ENCODE results near the gene CHN2.

The CHN2 gene

DNA sequence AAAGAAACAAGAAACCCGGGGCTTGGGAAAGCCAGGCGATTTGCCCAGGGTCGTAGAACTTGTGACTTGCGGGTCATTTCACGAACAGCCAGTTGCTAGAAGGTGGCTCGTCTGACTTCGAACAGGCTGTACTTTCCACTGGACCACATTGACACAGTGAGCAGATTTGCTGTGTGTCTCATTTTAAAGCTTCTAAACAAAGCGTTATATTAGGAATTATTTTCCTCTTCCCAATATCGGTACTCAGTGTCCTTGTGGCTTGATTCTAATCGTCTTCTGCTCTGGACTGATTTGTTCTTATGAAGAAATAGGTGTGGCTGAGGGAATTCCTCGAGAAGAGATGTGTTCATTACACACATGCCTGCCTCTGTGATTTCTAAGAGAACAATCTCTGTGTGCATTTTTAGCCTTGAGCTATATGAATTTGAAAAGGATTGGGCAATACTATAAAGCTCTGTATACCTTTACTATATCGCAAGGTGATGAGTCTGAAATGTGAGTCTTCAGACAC, 219.1 kb downstream of the CHN2 start:
- Histone ChIP-seq H2AK5ac (ENCODE audit: low read length) (no peak overlapping the region), H3K23ac (ENCODE audit: low read length) (no peak overlapping the region), H3K4me1 (ENCODE audit: control insufficient read depth, low read depth, low read length) (no peaks in the 10 kb centered on the region), H4K5ac (ENCODE audit: low read length) (no peak overlapping the region), H3K36me3 (ENCODE audit: control insufficient read depth, insufficient read depth, low read length) (no peaks in the 10 kb centered on the region), H3K4me3 (ENCODE audit: low read length) (no peak overlapping the region), H3K27ac (ENCODE audit: low read depth, low read length) (no peak overlapping the region), H3K18ac (ENCODE audit: low read length) (no peak overlapping the region), H2BK120ac (ENCODE audit: low read depth, low read length) (no peak overlapping the region), H3K79me2 (ENCODE audit: control insufficient read depth, insufficient read depth, low read length) (no peaks in the 10 kb centered on the region), H2BK15ac (replicated peaks; ENCODE audit: low read depth) (no peak overlapping the region), H4K8ac (ENCODE audit: low read depth, low read length) (no peak overlapping the region), H3K4me2 (ENCODE audit: low read length) (no peak overlapping the region), H3K9ac (ENCODE audit: low read length) (no peak overlapping the region), H3K4ac (ENCODE audit: low read depth, low read length) (no peak overlapping the region), H3K79me1 (ENCODE audit: low read length) (no peaks in the 10 kb centered on the region), H3K27me3 (ENCODE audit: insufficient read depth, low read length, poor library complexity) (no peaks in the 10 kb centered on the region), H3K56ac (ENCODE audit: low read length) (no peak overlapping the region), H2BK5ac (ENCODE audit: low read length) (no peak overlapping the region)
- no CpG with 5 or more reads among the region's 12 CpGs for WGBS (ENCODE audit: extremely low coverage, insufficient coverage, low lambda C conversion rate)
- DNase-seq, result no peak

DNA sequence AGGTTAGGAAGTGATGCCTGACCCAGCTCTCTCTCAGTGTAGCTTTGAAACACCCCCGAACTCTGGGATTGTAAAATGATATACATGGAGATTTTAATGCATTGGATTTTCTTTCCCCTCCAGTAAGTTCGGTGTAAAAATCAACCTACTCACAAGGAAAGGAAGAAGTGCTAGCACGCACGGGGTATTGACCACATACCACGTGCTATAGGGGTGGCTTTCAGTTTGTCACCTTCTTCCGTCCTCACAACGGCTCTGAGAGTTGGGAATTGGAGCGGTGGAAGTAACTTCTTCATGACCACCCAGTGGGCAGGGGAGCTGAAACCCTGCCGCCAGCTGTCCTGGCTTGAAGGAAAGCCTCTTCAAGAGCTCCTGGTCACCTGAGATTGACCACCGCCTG, 219.6 kb downstream of the CHN2 start:
- H3K23ac ChIP-seq (ENCODE audit: low read length), result no peak overlapping the region
- H2BK15ac ChIP-seq (replicated peaks; ENCODE audit: low read depth), result no peak overlapping the region
- H3K4me3 ChIP-seq (ENCODE audit: low read length), result no peak overlapping the region
- no CpG with 5 or more reads among the region's 10 CpGs for WGBS (ENCODE audit: extremely low coverage, insufficient coverage, low lambda C conversion rate)
- H3K4ac ChIP-seq (ENCODE audit: low read depth, low read length), result no peak overlapping the region
- H3K79me1 ChIP-seq (ENCODE audit: low read length), result no peaks in the 10 kb centered on the region
- H4K5ac ChIP-seq (ENCODE audit: low read length), result no peak overlapping the region
- H3K9ac ChIP-seq (ENCODE audit: low read length), result no peak overlapping the region
- no peaks in the 10 kb centered on the region for H3K4me1 ChIP-seq (ENCODE audit: control insufficient read depth, low read depth, low read length)
- no peak overlapping the region for H3K4me2 ChIP-seq (ENCODE audit: low read length)
- H3K27me3 ChIP-seq (ENCODE audit: insufficient read depth, low read length, poor library complexity), result no peaks in the 10 kb centered on the region
- no peaks in the 10 kb centered on the region for H3K36me3 ChIP-seq (ENCODE audit: control insufficient read depth, insufficient read depth, low read length)
- no peak overlapping the region for H4K8ac ChIP-seq (ENCODE audit: low read depth, low read length)
- no peak overlapping the region for H2BK5ac ChIP-seq (ENCODE audit: low read length)
- no peaks in the 10 kb centered on the region for H3K79me2 ChIP-seq (ENCODE audit: control insufficient read depth, insufficient read depth, low read length)
- no peak for DNase-seq
- H2AK5ac ChIP-seq (ENCODE audit: low read length), result no peak overlapping the region
- no peak overlapping the region for H3K56ac ChIP-seq (ENCODE audit: low read length)
- H2BK120ac ChIP-seq (ENCODE audit: low read depth, low read length), result no peak overlapping the region
- H3K18ac ChIP-seq (ENCODE audit: low read length), result no peak overlapping the region
- H3K27ac ChIP-seq (ENCODE audit: low read depth, low read length), result no peak overlapping the region

GRCh38 chr7:29415215-29415614, 220.6 kb downstream of the CHN2 start:
- no peak overlapping the region for H3K23ac ChIP-seq (ENCODE audit: low read length)
- no CpG with 5 or more reads among the region's 5 CpGs for WGBS (ENCODE audit: extremely low coverage, insufficient coverage, low lambda C conversion rate)
- no peak for DNase-seq
- no peak overlapping the region for H2BK5ac ChIP-seq (ENCODE audit: low read length)
- H3K18ac ChIP-seq (ENCODE audit: low read length), result no peak overlapping the region
- no peaks in the 10 kb centered on the region for H3K79me1 ChIP-seq (ENCODE audit: low read length)
- no peak overlapping the region for H3K27ac ChIP-seq (ENCODE audit: low read depth, low read length)
- no peak overlapping the region for H3K9ac ChIP-seq (ENCODE audit: low read length)
- H2BK15ac ChIP-seq (replicated peaks; ENCODE audit: low read depth), result no peak overlapping the region
- no peak overlapping the region for H4K8ac ChIP-seq (ENCODE audit: low read depth, low read length)
- H3K4me1 ChIP-seq (ENCODE audit: control insufficient read depth, low read depth, low read length), result no peaks in the 10 kb centered on the region
- H3K36me3 ChIP-seq (ENCODE audit: control insufficient read depth, insufficient read depth, low read length), result no peaks in the 10 kb centered on the region
- H3K79me2 ChIP-seq (ENCODE audit: control insufficient read depth, insufficient read depth, low read length), result no peaks in the 10 kb centered on the region
- no peak overlapping the region for H3K4me2 ChIP-seq (ENCODE audit: low read length)
- H3K4ac ChIP-seq (ENCODE audit: low read depth, low read length), result no peak overlapping the region
- H3K4me3 ChIP-seq (ENCODE audit: low read length), result no peak overlapping the region
- H4K5ac ChIP-seq (ENCODE audit: low read length), result no peak overlapping the region
- no peaks in the 10 kb centered on the region for H3K27me3 ChIP-seq (ENCODE audit: insufficient read depth, low read length, poor library complexity)
- no peak overlapping the region for H2BK120ac ChIP-seq (ENCODE audit: low read depth, low read length)
- no peak overlapping the region for H3K56ac ChIP-seq (ENCODE audit: low read length)
- no peak overlapping the region for H2AK5ac ChIP-seq (ENCODE audit: low read length)

- WGBS (ENCODE audit: extremely low coverage, insufficient coverage, low lambda C conversion rate), result no CpG with 5 or more reads among the region's 10 CpGs
- no peak overlapping the region for H3K56ac ChIP-seq (ENCODE audit: low read length)
- no peak for DNase-seq
Measured at GRCh38 chr7:29416276-29416937, 221.8 kb downstream of the CHN2 start.

DNA sequence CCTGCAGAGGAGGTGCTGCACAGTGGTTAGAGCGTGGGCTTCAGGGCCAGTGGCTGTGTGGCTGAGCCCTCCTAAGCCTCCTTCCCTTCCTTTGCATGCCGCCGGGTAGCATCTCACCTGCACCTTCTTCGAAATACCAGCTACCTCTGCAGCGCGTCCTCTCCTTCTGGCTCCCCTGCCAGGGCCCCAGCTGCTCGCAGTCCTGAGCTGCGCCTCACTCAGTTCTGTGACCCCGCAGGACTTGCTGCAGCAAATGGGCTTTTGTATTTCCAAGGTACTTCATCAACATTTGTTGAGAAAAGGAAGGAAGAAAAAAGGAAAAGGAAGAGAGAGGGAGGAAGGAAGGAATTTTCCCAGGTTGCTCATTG, 222.3 kb downstream of the CHN2 start:
- WGBS (ENCODE audit: extremely low coverage, insufficient coverage, low lambda C conversion rate), result no CpG with 5 or more reads among the region's 9 CpGs
- no peak overlapping the region for H2AK5ac ChIP-seq (ENCODE audit: low read length)
- H2BK120ac ChIP-seq (ENCODE audit: low read depth, low read length), result no peak overlapping the region
- H3K4ac ChIP-seq (ENCODE audit: low read depth, low read length), result no peak overlapping the region
- H3K4me1 ChIP-seq (ENCODE audit: control insufficient read depth, low read depth, low read length), result no peaks in the 10 kb centered on the region
- no peak for DNase-seq
- no peak overlapping the region for H3K23ac ChIP-seq (ENCODE audit: low read length)
- no peak overlapping the region for H4K8ac ChIP-seq (ENCODE audit: low read depth, low read length)
- no peak overlapping the region for H4K5ac ChIP-seq (ENCODE audit: low read length)
- H3K36me3 ChIP-seq (ENCODE audit: control insufficient read depth, insufficient read depth, low read length), result no peaks in the 10 kb centered on the region
- no peaks in the 10 kb centered on the region for H3K27me3 ChIP-seq (ENCODE audit: insufficient read depth, low read length, poor library complexity)
- no peak overlapping the region for H2BK5ac ChIP-seq (ENCODE audit: low read length)
- H3K79me1 ChIP-seq (ENCODE audit: low read length), result no peaks in the 10 kb centered on the region
- no peak overlapping the region for H3K18ac ChIP-seq (ENCODE audit: low read length)
- H3K4me2 ChIP-seq (ENCODE audit: low read length), result no peak overlapping the region
- H3K56ac ChIP-seq (ENCODE audit: low read length), result no peak overlapping the region
- no peaks in the 10 kb centered on the region for H3K79me2 ChIP-seq (ENCODE audit: control insufficient read depth, insufficient read depth, low read length)
- no peak overlapping the region for H3K9ac ChIP-seq (ENCODE audit: low read length)
- no peak overlapping the region for H2BK15ac ChIP-seq (replicated peaks; ENCODE audit: low read depth)
- H3K4me3 ChIP-seq (ENCODE audit: low read length), result no peak overlapping the region
- H3K27ac ChIP-seq (ENCODE audit: low read depth, low read length), result no peak overlapping the region

More at GRCh38 chr7:29416276-29416937, 221.8 kb downstream of the CHN2 start:
- no peaks in the 10 kb centered on the region for H3K27me3 ChIP-seq (ENCODE audit: insufficient read depth, low read length, poor library complexity)
- H3K4ac ChIP-seq (ENCODE audit: low read depth, low read length), result no peak overlapping the region
- H4K8ac ChIP-seq (ENCODE audit: low read depth, low read length), result no peak overlapping the region
- no peak overlapping the region for H2BK5ac ChIP-seq (ENCODE audit: low read length)
- H2AK5ac ChIP-seq (ENCODE audit: low read length), result no peak overlapping the region
- no peak overlapping the region for H4K5ac ChIP-seq (ENCODE audit: low read length)
- H3K4me3 ChIP-seq (ENCODE audit: low read length), result no peak overlapping the region
- H3K23ac ChIP-seq (ENCODE audit: low read length), result no peak overlapping the region
- no peak overlapping the region for H3K27ac ChIP-seq (ENCODE audit: low read depth, low read length)
- no peaks in the 10 kb centered on the region for H3K79me2 ChIP-seq (ENCODE audit: control insufficient read depth, insufficient read depth, low read length)
- no peak overlapping the region for H3K9ac ChIP-seq (ENCODE audit: low read length)
- no peak overlapping the region for H3K18ac ChIP-seq (ENCODE audit: low read length)
- H2BK15ac ChIP-seq (replicated peaks; ENCODE audit: low read depth), result no peak overlapping the region
- no peaks in the 10 kb centered on the region for H3K4me1 ChIP-seq (ENCODE audit: control insufficient read depth, low read depth, low read length)
- H3K36me3 ChIP-seq (ENCODE audit: control insufficient read depth, insufficient read depth, low read length), result no peaks in the 10 kb centered on the region
- H2BK120ac ChIP-seq (ENCODE audit: low read depth, low read length), result no peak overlapping the region
- no peak overlapping the region for H3K4me2 ChIP-seq (ENCODE audit: low read length)
- H3K79me1 ChIP-seq (ENCODE audit: low read length), result no peaks in the 10 kb centered on the region

- H3K4me3 ChIP-seq (ENCODE audit: low read length), result no peak overlapping the region
- H3K4me2 ChIP-seq (ENCODE audit: low read length), result no peak overlapping the region
- H4K8ac ChIP-seq (ENCODE audit: low read depth, low read length), result no peak overlapping the region
- H3K18ac ChIP-seq (ENCODE audit: low read length), result no peak overlapping the region
- H3K9ac ChIP-seq (ENCODE audit: low read length), result no peak overlapping the region
- no peak overlapping the region for H3K23ac ChIP-seq (ENCODE audit: low read length)
- H3K27me3 ChIP-seq (ENCODE audit: insufficient read depth, low read length, poor library complexity), result no peaks in the 10 kb centered on the region
- H2AK5ac ChIP-seq (ENCODE audit: low read length), result no peak overlapping the region
- no peak overlapping the region for H2BK120ac ChIP-seq (ENCODE audit: low read depth, low read length)
- no peak overlapping the region for H3K56ac ChIP-seq (ENCODE audit: low read length)
- H3K79me1 ChIP-seq (ENCODE audit: low read length), result no peaks in the 10 kb centered on the region
- no peak overlapping the region for H3K4ac ChIP-seq (ENCODE audit: low read depth, low read length)
- no peaks in the 10 kb centered on the region for H3K36me3 ChIP-seq (ENCODE audit: control insufficient read depth, insufficient read depth, low read length)
- no CpG with 5 or more reads among the region's 12 CpGs for WGBS (ENCODE audit: extremely low coverage, insufficient coverage, low lambda C conversion rate)
- no peaks in the 10 kb centered on the region for H3K4me1 ChIP-seq (ENCODE audit: control insufficient read depth, low read depth, low read length)
- H2BK5ac ChIP-seq (ENCODE audit: low read length), result no peak overlapping the region
- no peak overlapping the region for H4K5ac ChIP-seq (ENCODE audit: low read length)
- H3K27ac ChIP-seq (ENCODE audit: low read depth, low read length), result no peak overlapping the region
- no peak for DNase-seq
- no peak overlapping the region for H2BK15ac ChIP-seq (replicated peaks; ENCODE audit: low read depth)
- no peaks in the 10 kb centered on the region for H3K79me2 ChIP-seq (ENCODE audit: control insufficient read depth, insufficient read depth, low read length)
Measured at GRCh38 chr7:29418056-29418455, 223.5 kb downstream of the CHN2 start.

Measured in mesendoderm (in vitro differentiated cells).